CD4-positive, alpha-beta T cell treated with Interferon gamma for 1 hour (primary cell): ENCODE data around the gene TGM2.

Experiments used
- DNase-seq: peaks from one replicate; pipeline ENCODE4 v3.0.0-alpha.2; 2020

TGM2 gene

GRCh38 chr20:38158701-38159351 is 6.2 kb downstream of the TGM2 start:
- no peak for DNase-seq

- no peak for DNase-seq
These were observed 7.2 kb downstream of the TGM2 start for GRCh38 chr20:38157635-38158495.

GRCh38 chr20:38156888-38157634 is 8.0 kb downstream of the TGM2 start:
- DNase-seq, result no peak

- no peak for DNase-seq
These were observed 8.8 kb downstream of the TGM2 start for GRCh38 chr20:38156280-38156679.

GRCh38 chr20:38155811-38156210 is 9.3 kb downstream of the TGM2 start:
- DNase-seq, result no peak

GRCh38 chr20:38153401-38153800 is 11.7 kb downstream of the TGM2 start:
- DNase-seq, result no peak

GRCh38 chr20:38152621-38153221 is 12.3 kb downstream of the TGM2 start:
- peak; percentile 49 for DNase-seq

GRCh38 chr20:38152175-38152620 is 12.9 kb downstream of the TGM2 start:
- DNase-seq, result no peak

GRCh38 chr20:38151455-38151854 is 13.6 kb downstream of the TGM2 start:
- DNase-seq, result no peak

- no peak for DNase-seq
These were observed 14.5 kb downstream of the TGM2 start for GRCh38 chr20:38150335-38151170.

- no peak for DNase-seq
These were observed 16.6 kb downstream of the TGM2 start for GRCh38 chr20:38148328-38149102.

- DNase-seq, result no peak
These were observed 17.3 kb downstream of the TGM2 start for GRCh38 chr20:38147751-38148150.

GRCh38 chr20:38147163-38147562 is 17.9 kb downstream of the TGM2 start:
- no peak for DNase-seq

GRCh38 chr20:38146628-38147027 is 18.4 kb downstream of the TGM2 start:
- no peak for DNase-seq

GRCh38 chr20:38146156-38146555 is 18.9 kb downstream of the TGM2 start:
- no peak for DNase-seq

- no peak for DNase-seq
These were observed 19.4 kb downstream of the TGM2 start for GRCh38 chr20:38145729-38146075.

- DNase-seq, result no peak
These were observed 19.9 kb downstream of the TGM2 start for GRCh38 chr20:38144974-38145728.

GRCh38 chr20:38144598-38144973 is 20.5 kb downstream of the TGM2 start:
- DNase-seq, result no peak

GRCh38 chr20:38143646-38144554 is 21.2 kb downstream of the TGM2 start:
- DNase-seq, result peak; percentile 63

- no peak for DNase-seq
These were observed 21.8 kb downstream of the TGM2 start for GRCh38 chr20:38143238-38143645.
